HepG2 (cell line): ENCODE measurements around the gene ECM1. TPM values are rescaled to one million over a fixed set of nuclear protein-coding genes. Genes with fewer than 3 reads are reported as not detected.

Experiments
- ESRRA ChIP-seq: sonication (generic); formaldehyde crosslinking; IDR thresholded peaks from 2 replicates; pipeline ENCODE4 v1.5.1; 2020; ENCODE audit warnings: mild to moderate bottlenecking, low read depth, missing genetic modification reagents
- FOXA1 ChIP-seq, 2 experiments: fragments of 450-650 bp in 1 of 2; sonication (generic) in 1 of 2; formaldehyde crosslinking in 1 of 2; IDR thresholded peaks; 2 replicates each; pipeline versions ENCODE4 v1.4.0 to v1.6.1; 2016 to 2020; ENCODE audit warnings: missing genetic modification reagents in 1 of 2
- HNRNPL ChIP-seq: fragments of 200-400 bp; formaldehyde crosslinking; IDR thresholded peaks from 2 replicates; pipeline ENCODE4 v1.6.1; 2017; ENCODE audit warnings: mild to moderate bottlenecking, low read depth, low read length
- ISL2 ChIP-seq: sonication (generic); formaldehyde crosslinking; IDR thresholded peaks from 2 replicates; pipeline ENCODE4 v1.5.0; 2020; ENCODE audit warnings: missing genetic modification reagents
- KDM1A ChIP-seq: IDR thresholded peaks from 2 replicates; pipeline ENCODE4 v1.6.1; 2016; ENCODE audit warnings: missing compliant biosample characterization
- NFIC ChIP-seq: IDR thresholded peaks from 2 replicates; pipeline ENCODE4 v1.6.1; 2012; ENCODE audit warnings: mild to moderate bottlenecking, low read length, inconsistent platforms
- NFYC ChIP-seq: IDR thresholded peaks from 2 replicates; pipeline ENCODE4 v1.6.1; 2016; ENCODE audit warnings: missing genetic modification reagents, missing compliant biosample characterization
- PCBP2 ChIP-seq: fragments of 200-400 bp; formaldehyde crosslinking; optimal IDR thresholded peaks from 2 replicates; pipeline ENCODE3; 2018; ENCODE audit warnings: low read length, low read depth; ENCODE audit not compliant: poor library complexity, severe bottlenecking
- TBX3 ChIP-seq: fragments of 450-650 bp; IDR thresholded peaks from 2 replicates; pipeline ENCODE4 v1.6.1; 2017; ENCODE audit warnings: antibody characterized with exemption, mild to moderate bottlenecking, inconsistent platforms, borderline replicate concordance
- ZNF564 ChIP-seq: sonication (generic); formaldehyde crosslinking; IDR thresholded peaks from 2 replicates; pipeline ENCODE4 v1.8.1; 2023; ENCODE audit warnings: mild to moderate bottlenecking, missing genetic modification reagents
- ZNF614 ChIP-seq: IDR thresholded peaks from 2 replicates; pipeline ENCODE4 v1.6.1; 2018; ENCODE audit warnings: missing biosample characterization, missing genetic modification reagents, inconsistent platforms, borderline replicate concordance
- ZNF670 ChIP-seq: sonication (generic); formaldehyde crosslinking; IDR thresholded peaks from 2 replicates; pipeline ENCODE4 v1.8.0; 2022; ENCODE audit warnings: mild to moderate bottlenecking, missing genetic modification reagents, borderline replicate concordance
- ZNF747 ChIP-seq: sonication (generic); formaldehyde crosslinking; IDR thresholded peaks from 2 replicates; pipeline ENCODE4 v1.8.1; 2023; ENCODE audit warnings: missing genetic modification reagents, mild to moderate bottlenecking, borderline replicate concordance
- polyA plus RNA-seq, 8 experiments: library from polyadenylated mRNA; depleted of rRNA in 3 of 8; stranded (reverse) in 7 of 8; unstranded in 1 of 8; fragments of >200 nt; fragmentation: Illumina TruSeq in 4 of 8; extraction: Trizol in 4 of 8; gene quantifications; 2 replicates each; pipeline versions ENCODE4 v1.2.1 to v1.2.3, GENCODE V29; 2011 to 2016; ENCODE audit warnings: low read depth in 4 of 8, missing spikeins in 1 of 8, mixed read lengths in 1 of 8; ENCODE audit not compliant: insufficient read depth in 1 of 8
- total RNA-seq, 5 experiments: library from RNA; depleted of rRNA; stranded (reverse); fragments of >200 nt; fragmentation: Illumina TruSeq; extraction: Trizol; gene quantifications; 2 replicates each; pipeline ENCODE4 v1.2.3, GENCODE V29; 2016; ENCODE audit warnings: low read depth in 1 of 5
- TF ChIP-seq, protein P1 (sequence below): sonication (generic); formaldehyde crosslinking; IDR thresholded peaks from 2 replicates; pipeline ENCODE4 v1.5.1; 2020; ENCODE audit warnings: mild to moderate bottlenecking, missing genetic modification reagents
- TF ChIP-seq, protein P2 (sequence below): IDR thresholded peaks from 2 replicates; pipeline ENCODE4 v1.6.1; 2018; ENCODE audit warnings: missing genetic modification reagents
- TF ChIP-seq, protein P3 (sequence below): sonication (generic); formaldehyde crosslinking; IDR thresholded peaks from 2 replicates; pipeline ENCODE4 v1.5.1; 2020; ENCODE audit warnings: missing genetic modification reagents, mild to moderate bottlenecking, borderline replicate concordance
- TF ChIP-seq, protein P4 (sequence below): sonication (generic); formaldehyde crosslinking; IDR thresholded peaks from 2 replicates; pipeline ENCODE4 v1.4.0; 2020; ENCODE audit warnings: mild to moderate bottlenecking, missing genetic modification reagents

The ECM1 gene
- total and polyA plus RNA-seq, 2 of the 13 experiments (the other 11 are each of a cell fraction or from before 2014, with no cell fraction given), result 0.42 to 1.0 TPM

DNA sequence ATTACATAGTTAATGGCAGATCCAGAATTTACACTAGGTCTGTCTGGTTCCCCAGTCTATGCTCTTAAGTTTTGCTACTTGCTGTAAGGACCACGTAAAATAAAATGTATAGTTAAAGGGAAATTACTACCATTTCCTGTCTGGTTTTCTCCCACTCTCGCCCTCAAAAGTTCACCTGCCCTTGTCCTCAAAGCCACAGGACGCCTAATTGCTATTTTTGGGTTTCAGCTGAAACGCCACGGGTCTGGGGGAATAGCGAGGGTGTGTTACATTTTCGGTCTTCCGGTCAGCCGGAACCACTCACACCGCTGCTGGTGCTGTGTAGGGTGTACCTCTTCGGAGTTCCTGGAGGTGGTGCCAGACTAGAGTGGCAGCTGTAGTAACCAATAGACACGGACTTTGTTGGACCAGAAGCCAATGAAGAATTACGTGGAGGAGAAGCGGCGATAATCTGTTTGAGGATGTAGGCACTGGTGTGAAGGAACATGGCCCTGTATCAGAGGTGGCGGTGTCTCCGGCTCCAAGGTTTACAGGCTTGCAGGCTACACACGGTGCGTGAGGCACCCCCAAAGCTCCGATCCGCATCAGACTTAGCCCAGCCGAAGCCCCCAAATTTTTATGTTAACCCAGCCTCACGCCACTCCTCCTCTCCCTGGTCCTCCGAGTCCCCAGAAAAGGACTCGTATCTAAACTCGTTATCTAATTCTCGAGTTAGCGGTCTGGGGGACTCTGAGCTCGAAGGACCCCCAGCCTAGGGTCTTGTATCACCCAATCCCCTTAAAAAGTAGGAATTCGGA lies 20.7 kb upstream of the ECM1 start, which contains the start of gene TARS2 (continued):
- TF ChIP-seq, protein P1, sequence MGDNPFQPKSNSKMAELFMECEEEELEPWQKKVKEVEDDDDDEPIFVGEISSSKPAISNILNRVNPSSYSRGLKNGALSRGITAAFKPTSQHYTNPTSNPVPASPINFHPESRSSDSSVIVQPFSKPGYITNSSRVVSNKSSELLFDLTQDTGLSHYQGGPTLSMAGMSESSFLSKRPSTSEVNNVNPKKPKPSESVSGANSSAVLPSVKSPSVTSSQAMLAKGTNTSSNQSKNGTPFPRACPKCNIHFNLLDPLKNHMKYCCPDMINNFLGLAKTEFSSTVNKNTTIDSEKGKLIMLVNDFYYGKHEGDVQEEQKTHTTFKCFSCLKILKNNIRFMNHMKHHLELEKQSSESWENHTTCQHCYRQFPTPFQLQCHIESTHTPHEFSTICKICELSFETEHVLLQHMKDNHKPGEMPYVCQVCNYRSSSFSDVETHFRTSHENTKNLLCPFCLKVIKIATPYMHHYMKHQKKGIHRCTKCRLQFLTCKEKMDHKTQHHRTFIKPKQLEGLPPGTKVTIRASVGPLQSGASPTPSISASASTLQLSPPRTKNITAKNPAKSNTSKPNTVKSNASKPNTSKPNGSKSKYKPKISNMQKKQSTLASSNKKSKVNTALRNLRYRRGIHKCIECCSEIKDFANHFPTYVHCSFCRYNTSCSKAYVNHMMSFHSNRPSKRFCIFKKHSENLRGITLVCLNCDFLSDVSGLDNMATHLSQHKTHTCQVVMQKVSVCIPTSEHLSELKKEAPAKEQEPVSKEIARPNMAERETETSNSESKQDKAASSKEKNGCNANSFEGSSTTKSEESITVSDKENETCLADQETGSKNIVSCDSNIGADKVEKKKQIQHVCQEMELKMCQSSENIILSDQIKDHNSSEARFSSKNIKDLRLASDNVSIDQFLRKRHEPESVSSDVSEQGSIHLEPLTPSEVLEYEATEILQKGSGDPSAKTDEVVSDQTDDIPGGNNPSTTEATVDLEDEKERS (CRISPR knock-in tag), result peak; percentile 30
- TF ChIP-seq PCBP2, result no peak
- peak; percentile 59; the same call in 1 of the 2 replicates for TF ChIP-seq NFIC
- TF ChIP-seq ZNF747 (CRISPR knock-in tag), result peak; percentile 66; the same call in 1 of the 2 replicates
- TF ChIP-seq TBX3, result peak; percentile 76; the same call in 1 of the 2 replicates
- TF ChIP-seq ZNF614 (CRISPR knock-in tag), result peak; percentile 79; the same call in 1 of the 2 replicates
- TF ChIP-seq HNRNPL, result no peak
- TF ChIP-seq, protein P2, sequence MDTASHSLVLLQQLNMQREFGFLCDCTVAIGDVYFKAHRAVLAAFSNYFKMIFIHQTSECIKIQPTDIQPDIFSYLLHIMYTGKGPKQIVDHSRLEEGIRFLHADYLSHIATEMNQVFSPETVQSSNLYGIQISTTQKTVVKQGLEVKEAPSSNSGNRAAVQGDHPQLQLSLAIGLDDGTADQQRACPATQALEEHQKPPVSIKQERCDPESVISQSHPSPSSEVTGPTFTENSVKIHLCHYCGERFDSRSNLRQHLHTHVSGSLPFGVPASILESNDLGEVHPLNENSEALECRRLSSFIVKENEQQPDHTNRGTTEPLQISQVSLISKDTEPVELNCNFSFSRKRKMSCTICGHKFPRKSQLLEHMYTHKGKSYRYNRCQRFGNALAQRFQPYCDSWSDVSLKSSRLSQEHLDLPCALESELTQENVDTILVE (CRISPR knock-in tag), result peak; percentile 76; the same call in 1 of the 2 replicates
- TF ChIP-seq NFYC (CRISPR knock-in tag), result peak; percentile 99
- TF ChIP-seq, protein P3, sequence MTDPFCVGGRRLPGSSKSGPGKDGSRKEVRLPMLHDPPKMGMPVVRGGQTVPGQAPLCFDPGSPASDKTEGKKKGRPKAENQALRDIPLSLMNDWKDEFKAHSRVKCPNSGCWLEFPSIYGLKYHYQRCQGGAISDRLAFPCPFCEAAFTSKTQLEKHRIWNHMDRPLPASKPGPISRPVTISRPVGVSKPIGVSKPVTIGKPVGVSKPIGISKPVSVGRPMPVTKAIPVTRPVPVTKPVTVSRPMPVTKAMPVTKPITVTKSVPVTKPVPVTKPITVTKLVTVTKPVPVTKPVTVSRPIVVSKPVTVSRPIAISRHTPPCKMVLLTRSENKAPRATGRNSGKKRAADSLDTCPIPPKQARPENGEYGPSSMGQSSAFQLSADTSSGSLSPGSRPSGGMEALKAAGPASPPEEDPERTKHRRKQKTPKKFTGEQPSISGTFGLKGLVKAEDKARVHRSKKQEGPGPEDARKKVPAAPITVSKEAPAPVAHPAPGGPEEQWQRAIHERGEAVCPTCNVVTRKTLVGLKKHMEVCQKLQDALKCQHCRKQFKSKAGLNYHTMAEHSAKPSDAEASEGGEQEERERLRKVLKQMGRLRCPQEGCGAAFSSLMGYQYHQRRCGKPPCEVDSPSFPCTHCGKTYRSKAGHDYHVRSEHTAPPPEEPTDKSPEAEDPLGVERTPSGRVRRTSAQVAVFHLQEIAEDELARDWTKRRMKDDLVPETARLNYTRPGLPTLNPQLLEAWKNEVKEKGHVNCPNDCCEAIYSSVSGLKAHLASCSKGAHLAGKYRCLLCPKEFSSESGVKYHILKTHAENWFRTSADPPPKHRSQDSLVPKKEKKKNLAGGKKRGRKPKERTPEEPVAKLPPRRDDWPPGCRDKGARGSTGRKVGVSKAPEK, result 0 out of 2 replicates have a peak, but pooled peaks have one; percentile 54
- TF ChIP-seq, protein P4, sequence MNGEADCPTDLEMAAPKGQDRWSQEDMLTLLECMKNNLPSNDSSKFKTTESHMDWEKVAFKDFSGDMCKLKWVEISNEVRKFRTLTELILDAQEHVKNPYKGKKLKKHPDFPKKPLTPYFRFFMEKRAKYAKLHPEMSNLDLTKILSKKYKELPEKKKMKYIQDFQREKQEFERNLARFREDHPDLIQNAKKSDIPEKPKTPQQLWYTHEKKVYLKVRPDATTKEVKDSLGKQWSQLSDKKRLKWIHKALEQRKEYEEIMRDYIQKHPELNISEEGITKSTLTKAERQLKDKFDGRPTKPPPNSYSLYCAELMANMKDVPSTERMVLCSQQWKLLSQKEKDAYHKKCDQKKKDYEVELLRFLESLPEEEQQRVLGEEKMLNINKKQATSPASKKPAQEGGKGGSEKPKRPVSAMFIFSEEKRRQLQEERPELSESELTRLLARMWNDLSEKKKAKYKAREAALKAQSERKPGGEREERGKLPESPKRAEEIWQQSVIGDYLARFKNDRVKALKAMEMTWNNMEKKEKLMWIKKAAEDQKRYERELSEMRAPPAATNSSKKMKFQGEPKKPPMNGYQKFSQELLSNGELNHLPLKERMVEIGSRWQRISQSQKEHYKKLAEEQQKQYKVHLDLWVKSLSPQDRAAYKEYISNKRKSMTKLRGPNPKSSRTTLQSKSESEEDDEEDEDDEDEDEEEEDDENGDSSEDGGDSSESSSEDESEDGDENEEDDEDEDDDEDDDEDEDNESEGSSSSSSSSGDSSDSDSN (CRISPR knock-in tag), result peak; percentile 77
- 0 out of 2 replicates have a peak, but pooled peaks have one; percentile 49 for TF ChIP-seq ESRRA
- TF ChIP-seq ZNF670, result peak; percentile 82
- peak; percentile 43; the same call in 1 of the 2 replicates for TF ChIP-seq ZNF564 (CRISPR knock-in tag)
- peak; percentile 42; the same call in 1 of the 2 replicates for TF ChIP-seq KDM1A (CRISPR knock-in tag)
- TF ChIP-seq ISL2 (CRISPR knock-in tag), result peak; percentile 76
- TF ChIP-seq FOXA1 (IDR thresholded peaks at IDR 0.05), result no peak
- TF ChIP-seq FOXA1 (CRISPR knock-in tag; IDR thresholded peaks at IDR 0.05), result peak; percentile 68
